Middle frontal gyrus (tissue), 1 donor: ENCODE data around the gene LY6G6D.

Experiments used
- DNase-seq: peaks from one replicate; pipeline ENCODE4 v3.0.0-alpha.2; 2015; ENCODE audit warnings: low spot score; ENCODE audit errors: extremely low spot score

Gene LY6G6D

DNA sequence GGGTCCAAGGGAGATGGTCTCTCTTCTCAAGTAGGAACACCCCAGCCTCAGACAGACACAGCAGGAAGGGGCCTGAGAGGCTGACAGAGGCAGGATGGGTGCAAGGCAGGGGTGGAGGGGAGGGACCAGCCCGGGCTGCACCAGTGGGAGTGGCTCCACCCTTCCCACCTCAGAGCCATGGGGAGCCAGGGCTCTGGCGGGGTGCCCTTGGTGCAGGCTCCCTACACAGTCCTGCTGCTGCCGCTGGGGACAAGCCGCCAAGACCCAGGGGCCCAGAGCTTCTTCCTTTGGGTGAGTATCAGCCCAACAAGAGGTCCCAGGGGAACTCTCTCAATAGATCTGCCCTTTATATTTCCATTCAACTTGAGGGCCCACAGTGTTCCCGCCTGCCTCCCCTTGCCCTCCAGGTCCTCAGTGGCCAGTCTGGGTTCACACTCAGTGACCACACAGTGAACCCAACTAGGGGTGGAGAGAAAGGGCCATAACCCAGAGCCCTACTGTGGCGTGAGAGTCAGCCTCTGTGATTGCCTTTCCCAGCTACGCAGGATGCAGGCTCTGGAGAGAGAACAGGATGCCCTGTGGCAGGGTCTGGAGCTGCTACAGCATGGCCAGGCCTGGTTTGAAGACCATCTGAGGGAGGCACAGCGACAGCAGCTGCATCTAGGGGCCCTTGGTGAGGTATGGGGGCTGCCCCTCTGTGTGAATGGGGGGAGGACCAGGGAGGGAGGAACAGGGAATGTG, 47.9 kb downstream of the LY6G6D start:
- no peak for DNase-seq

DNA sequence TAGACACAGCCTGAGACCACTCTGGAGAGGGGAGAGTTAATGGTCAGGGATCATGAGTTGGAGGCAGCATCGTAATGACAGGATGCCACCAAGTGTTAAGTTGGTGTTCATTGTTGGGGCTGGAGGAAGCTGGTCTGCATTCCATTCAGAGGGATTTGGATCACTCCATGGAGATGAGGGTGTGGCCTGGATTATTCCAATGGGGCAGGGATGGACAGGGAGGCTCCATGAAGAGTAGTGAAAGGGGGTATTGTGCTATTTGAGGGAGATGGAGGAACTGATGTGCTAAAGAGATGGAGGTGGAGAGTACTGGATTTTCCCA, 48.4 kb downstream of the LY6G6D start:
- DNase-seq = no peak

GRCh38 chr6:31764198-31764597, 49.0 kb downstream of the LY6G6D start:
- DNase-seq = no peak

DNA sequence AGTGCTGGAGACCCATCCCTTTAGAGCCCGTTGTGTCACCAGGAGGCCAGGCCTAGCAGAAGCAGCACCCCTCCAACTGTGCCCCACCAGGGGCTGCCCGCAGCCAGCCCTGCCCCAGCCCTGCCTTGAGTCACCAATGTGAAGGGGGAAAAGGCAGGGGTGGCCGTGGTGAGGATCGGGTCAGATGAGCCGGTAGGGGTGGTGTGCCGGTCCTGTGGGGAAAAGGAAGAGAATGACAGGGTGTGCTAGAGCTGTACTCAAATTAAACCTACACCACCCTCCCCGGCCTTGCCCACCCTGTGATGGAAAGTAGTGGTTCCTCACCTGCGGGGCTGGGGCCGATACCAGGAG, 50.4 kb downstream of the LY6G6D start:
- DNase-seq = no peak

DNA sequence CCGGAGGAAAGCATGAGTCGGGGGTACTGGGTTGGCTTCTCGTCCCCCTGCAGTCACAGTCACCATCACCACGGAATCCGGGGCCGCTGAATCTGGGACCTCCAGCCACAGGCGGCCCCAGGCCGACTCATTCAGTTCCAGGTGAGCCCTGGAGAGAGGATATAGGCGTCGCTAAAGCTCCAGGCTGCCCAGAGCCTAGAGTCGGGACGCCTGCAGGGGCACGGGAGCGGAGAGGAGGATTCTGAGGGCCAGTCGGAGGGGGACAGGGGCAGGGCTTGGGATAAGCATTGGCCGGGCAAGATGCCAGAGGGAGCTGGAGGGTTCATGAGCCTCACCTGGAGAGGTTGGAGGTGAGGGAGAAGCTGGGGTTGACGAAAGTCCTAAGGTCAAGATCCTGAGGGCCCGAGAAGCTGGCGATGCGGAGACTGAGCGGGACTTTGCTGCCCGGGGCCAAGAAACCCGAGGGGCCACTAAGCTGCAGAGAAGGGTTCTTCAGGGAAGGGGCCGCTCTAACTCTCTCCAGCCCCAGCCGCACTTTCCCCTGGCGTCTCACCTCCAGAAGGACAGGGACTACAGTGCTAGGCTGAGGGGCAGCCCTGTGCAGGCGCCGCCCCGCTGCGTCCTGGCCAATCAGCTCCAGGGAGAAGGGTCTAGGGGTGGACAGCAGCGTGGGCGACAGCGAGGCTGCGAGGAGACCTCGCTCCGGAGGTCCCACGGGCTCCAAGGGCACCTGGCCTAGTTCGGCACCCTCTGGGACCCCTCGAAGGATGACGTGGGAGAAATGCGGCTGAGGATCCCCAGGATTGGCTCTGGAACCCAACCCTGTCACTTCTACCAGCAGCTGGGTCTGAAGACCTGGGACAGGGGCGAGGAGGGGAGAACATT, 51.0 kb downstream of the LY6G6D start:
- no peak for DNase-seq

- DNase-seq = no peak
Observed at GRCh38 chr6:31767096-31767645, 52.0 kb downstream of the LY6G6D start.
